NCI-H2196 (cell line): Measurements from ENCODE around the gene USP4.
"Not testable (repeated sequence)": the region's sequence is repeated elsewhere in the genome, so short reads cannot be mapped to it uniquely, and the experiment has no call there.

Experiments
- DNase-seq: peaks from one replicate; lab custom pipeline; 2025; ENCODE audit not compliant: unreplicated experiment; lab: John Stamatoyannopoulos, UW

The USP4 gene

GRCh38 chr3:49351521-49352011 lies 11.7 kb upstream of the USP4 start:
- no peak for DNase-seq

DNA sequence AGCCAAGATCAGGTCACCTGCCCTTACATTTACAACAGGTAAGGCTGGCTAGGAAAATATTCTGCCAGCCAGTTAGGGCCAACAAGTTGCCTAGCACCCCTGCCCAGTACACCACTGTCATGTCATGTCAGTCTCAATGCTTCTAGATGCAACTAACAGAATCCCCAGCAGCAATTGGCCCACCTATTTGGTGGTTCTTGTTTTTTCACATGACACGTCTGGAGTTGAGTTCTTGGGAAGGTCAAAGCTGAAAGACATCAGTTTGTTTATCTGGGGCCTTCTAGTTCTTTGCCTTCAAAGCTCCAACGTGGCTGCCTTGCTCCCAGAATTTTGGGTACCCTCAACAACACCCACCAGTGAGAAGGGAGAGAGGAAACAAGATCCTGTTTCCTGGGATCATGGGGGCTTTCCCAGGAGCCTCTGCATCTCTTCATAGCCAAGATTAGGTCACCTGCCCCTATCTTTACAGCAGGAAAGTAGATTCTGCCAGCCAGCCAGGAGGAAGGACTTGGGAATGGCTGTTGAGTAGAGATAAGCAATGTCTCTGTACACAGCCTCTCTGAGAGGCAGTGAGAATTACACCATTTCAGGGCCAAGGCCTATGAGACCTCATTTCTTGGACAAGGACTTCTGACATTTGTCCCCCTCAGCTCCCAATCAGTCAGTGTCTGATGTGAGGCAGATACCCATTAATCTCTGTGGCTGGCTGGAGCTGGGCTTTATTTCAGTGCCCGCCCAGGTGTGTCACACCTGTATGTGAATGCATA lies 9.7 kb upstream of the USP4 start:
- no peak for DNase-seq

- not testable (repeated sequence) for DNase-seq
Observed at GRCh38 chr3:49348361-49348760, 8.5 kb upstream of the USP4 start.

DNA sequence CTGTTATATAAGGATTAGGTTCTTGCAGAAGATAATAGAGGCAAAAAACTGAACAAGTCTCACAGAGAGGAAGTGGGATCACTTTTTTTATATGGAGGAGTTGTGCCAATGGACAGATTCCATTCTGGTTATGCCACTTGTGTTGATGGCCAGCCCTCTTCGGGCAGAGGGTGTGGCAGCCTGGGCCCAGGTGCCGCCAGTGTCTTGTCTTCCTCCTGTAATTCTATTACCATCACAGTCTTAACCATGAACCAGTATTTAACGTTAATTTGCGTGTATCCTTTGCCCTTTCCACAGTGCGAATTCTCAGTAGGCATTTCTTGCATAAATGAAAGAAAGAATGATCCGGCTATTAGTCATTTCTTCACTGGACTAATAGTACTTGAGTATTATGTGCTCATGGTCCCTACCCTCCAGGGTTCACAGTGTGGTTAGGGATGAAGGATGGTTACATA lies 7.0 kb upstream of the USP4 start:
- DNase-seq = no peak

DNA sequence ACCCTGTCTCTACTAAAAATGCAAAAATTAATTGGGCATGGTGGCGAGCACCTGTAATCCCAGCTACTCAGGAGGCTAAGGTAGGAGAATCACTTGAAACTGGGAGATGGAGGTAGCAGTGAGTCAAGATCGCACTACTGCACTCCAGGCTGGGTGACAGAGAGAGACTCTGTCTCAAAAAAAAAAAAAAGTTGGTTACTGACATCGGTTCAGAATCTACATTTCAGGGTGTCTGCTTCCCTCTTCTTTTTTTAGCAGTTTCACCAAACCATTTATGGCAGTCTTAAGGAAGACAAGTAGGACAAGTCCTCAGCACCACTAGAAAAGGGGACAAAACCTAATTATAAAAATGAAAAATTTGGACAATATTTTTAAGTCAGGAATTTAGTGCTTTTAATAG lies 3.3 kb upstream of the USP4 start:
- DNase-seq = no peak

GRCh38 chr3:49341996-49342395 lies 2.1 kb upstream of the USP4 start:
- DNase-seq = no peak

DNA sequence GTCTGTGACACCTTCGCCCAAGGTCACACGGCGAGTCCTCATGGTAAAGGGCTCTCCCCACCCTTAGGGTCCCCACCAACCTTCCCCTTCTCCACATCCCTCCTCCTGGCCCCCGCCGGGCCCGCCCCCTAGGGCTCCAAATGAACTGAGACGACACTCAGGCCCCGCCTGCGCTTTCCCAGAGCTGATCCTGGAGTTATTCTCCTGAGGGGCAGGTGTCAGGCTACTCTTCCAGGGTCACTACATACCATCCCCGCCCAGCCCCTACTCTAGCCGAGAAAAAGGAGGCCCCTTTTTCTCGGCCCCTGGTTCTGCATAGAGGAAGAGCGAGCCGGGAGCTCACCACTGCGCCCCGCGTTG lies 292 bp downstream of the USP4 start:
- DNase-seq = no peak

GRCh38 chr3:49333916-49334633 lies 5.8 kb downstream of the USP4 start:
- no peak for DNase-seq

DNA sequence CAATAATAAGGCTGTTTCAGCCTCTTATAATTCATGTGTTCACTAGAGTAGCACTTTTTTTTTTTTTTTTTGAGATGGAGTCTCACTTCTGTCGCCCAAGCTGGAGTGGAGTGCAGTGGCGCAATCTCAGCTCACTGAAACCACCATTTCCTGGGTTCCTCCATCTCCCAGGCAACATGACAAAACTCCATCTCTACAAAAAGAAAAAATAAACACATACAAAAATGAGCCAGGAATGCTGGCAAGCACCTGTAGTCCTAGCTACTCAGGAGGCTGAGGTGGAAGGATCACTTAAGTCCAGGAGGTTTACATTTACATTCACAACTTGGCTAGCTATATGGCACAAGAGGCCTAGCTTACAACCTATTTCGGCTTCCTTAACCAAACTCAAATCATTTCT lies 6.8 kb downstream of the USP4 start:
- no peak for DNase-seq

DNA sequence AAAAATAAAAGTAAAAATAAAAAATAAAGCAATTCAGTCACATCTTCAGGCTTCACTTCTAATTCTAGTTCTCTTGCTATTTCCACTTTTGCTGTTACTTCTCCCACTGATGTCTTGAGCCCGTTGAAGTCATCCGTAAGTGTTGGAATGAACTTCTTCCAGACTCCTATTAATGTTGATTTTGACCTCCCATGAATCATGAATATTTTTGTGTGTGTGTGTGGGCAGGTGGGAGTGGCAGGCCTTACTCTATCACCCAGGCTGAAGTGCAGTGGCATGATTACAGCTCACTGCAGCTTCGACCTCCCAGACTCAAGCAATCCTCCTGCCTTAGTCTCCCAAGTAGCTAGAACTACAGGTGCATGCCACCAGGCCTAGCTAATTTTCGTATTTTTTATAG lies 10.7 kb downstream of the USP4 start:
- DNase-seq = no peak

GRCh38 chr3:49328350-49328749 lies 11.5 kb downstream of the USP4 start:
- DNase-seq = not testable (repeated sequence)

- no peak for DNase-seq
Observed at GRCh38 chr3:49327485-49327884, 12.4 kb downstream of the USP4 start.

GRCh38 chr3:49324768-49325167 lies 15.1 kb downstream of the USP4 start:
- no peak for DNase-seq

DNA sequence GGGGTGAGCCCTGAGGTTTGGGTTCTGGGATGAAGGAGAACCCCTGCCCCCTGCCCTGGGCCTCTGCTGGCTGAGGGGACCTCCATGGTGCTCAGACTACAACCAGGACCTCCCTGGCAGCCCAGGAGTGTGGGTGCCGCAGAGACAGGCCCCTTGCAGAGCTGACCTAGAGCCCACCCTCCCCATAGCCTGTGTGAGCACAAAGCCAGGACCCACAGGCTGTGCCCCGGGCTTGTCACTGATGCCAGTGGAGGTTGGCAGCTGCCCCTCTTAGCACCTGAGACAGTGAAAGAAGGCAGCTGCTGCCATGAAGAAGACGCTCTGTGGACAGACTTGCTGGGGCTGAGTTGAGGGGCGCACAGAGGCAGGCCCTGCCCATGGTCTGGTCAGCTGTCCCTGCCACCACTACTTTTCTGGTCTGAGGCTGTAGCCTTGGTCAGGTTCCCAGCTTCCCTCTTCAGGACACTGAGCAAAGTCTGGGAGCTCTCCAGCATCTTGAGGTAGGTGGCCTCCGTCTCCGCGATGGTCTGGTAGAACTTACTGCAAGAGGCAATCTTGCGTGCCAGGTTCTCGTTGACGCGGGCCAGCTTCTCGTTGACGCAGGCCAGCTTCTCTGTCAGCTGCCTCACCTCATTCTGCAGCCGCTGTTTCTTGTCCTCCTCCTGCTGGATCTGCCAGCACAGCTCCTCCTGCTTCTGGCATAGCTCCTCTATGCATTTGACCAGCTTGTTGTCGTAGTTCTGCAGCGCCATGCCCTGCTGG lies 23.0 kb downstream of the USP4 start:
- no peak for DNase-seq

DNA sequence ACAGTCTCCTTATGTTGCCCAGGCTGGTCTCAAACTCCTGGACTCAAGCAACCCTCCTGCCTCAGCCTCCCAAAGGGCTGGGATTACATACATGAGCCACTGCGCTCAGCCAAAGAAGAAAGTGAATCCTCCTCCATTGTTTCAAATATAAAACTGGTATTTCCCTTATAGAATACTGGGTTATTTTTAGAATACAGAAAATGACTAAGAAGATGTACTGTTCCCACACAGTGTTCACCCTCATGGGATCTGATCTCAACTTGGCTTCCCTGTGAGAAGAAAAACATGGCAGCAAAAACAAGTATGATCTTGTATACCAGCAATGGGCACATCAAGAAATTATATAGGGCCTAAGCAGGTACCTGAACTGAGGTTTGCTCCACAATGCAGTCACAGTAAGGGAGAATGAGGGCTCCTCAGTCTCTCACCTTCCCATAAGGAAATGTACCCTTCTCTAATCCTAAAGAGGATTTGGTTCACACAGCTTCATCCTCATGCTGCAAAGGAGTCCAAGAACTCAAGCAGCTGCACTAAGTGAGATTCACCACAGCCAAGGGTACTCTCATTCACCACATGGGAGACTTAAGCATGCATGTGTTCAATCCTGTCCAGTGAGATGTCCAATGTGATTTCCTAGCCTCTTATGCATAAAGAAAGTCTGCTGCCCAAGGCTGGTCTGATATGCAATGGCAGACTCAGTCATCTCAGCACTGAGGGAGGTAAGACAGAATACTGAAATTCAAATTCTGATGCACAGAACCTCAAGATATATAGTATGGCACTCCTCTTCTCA lies 25.8 kb downstream of the USP4 start:
- no peak for DNase-seq

GRCh38 chr3:49311283-49311682 lies 28.6 kb downstream of the USP4 start:
- DNase-seq = no peak

GRCh38 chr3:49310677-49311076 lies 29.2 kb downstream of the USP4 start:
- no peak for DNase-seq

GRCh38 chr3:49305608-49306007 lies 34.2 kb downstream of the USP4 start:
- DNase-seq = no peak

GRCh38 chr3:49302613-49303012 lies 37.2 kb downstream of the USP4 start:
- no peak for DNase-seq

DNA sequence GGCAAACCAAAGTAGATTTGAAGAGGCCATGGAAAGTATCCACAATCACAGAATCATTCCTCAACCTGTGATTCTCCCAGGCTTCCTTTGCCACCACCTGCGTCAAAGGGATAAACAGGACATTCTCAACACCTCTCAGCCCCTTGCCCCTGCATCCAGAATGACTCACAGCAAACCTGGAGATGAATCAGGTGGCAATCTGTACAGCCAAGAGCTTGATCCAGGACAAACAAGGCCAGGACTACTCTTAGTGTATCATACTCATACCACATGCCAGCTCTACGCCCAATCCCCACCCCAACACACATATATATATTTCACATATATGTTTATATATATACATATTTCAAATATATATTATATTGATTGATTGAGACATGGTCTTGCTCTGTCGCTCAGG lies 39.3 kb downstream of the USP4 start:
- no peak for DNase-seq

GRCh38 chr3:49298511-49298910 lies 41.3 kb downstream of the USP4 start:
- no peak for DNase-seq
